ENCODE results near the gene IRF5. TPM values are rescaled to one million over a fixed set of nuclear protein-coding genes. Genes with fewer than 3 reads are reported as not detected.

IRF5 gene
- total RNA-seq, 1 experiment from 2014 or later = 0.66 TPM

- TF ChIP-seq ZNF121 (CRISPR knock-in tag; IDR thresholded peaks at IDR 0.05) (no peak), ZMAT4 (CRISPR knock-in tag; IDR thresholded peaks at IDR 0.05) (no peak)
- TF ChIP-seq, protein P1, sequence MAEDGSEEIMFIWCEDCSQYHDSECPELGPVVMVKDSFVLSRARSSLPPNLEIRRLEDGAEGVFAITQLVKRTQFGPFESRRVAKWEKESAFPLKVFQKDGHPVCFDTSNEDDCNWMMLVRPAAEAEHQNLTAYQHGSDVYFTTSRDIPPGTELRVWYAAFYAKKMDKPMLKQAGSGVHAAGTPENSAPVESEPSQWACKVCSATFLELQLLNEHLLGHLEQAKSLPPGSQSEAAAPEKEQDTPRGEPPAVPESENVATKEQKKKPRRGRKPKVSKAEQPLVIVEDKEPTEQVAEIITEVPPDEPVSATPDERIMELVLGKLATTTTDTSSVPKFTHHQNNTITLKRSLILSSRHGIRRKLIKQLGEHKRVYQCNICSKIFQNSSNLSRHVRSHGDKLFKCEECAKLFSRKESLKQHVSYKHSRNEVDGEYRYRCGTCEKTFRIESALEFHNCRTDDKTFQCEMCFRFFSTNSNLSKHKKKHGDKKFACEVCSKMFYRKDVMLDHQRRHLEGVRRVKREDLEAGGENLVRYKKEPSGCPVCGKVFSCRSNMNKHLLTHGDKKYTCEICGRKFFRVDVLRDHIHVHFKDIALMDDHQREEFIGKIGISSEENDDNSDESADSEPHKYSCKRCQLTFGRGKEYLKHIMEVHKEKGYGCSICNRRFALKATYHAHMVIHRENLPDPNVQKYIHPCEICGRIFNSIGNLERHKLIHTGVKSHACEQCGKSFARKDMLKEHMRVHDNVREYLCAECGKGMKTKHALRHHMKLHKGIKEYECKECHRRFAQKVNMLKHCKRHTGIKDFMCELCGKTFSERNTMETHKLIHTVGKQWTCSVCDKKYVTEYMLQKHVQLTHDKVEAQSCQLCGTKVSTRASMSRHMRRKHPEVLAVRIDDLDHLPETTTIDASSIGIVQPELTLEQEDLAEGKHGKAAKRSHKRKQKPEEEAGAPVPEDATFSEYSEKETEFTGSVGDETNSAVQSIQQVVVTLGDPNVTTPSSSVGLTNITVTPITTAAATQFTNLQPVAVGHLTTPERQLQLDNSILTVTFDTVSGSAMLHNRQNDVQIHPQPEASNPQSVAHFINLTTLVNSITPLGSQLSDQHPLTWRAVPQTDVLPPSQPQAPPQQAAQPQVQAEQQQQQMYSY (CRISPR knock-in tag; IDR thresholded peaks at IDR 0.05) = peak; percentile 75
Measured at GRCh38 chr7:128904381-128905197, 33.1 kb upstream of the IRF5 start (continued).

DNA sequence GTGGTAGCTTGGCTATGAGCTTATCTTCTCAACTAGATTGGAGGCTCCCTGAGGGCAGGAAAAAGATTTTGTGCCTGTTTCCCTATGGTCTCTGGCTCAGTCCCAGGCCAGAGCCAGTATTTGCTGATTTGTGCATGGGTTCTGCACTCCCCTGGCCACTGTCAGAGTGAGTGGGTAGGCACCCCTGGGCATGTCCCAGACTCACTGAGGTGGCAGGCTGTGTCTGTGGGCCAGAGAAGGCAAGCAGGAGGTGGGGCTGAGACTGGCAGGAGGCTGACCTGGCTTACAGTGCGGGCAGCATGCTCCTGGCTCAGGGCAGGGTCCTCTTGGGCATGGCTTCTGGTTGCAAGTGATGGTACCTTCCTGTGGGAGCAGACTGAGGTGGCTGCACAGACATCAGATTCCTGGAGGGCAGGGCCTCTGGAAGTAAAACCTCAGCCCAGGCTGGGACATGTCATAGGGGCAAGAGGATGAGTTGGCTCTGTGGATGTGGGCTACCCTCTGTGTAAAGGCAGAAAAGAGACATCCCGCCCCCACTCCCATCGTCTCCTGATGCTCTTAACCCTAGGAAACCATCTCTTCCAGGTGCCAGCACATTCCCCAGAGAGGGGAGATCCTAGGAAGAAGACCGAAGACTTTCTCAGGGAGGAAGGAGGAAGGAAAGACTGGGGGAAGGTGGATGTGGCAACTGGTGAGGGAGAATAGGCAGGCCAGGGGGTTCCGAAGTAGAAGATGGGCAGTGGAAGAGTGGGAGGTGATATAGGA, 31.5 kb upstream of the IRF5 start:
- no peaks in the 10 kb centered on the region for H3K36me3 Mint-ChIP-seq
- peaks cover 17% of the 10 kb centered on the region for H3K4me1 Mint-ChIP-seq
- peaks cover 38% of the 10 kb centered on the region for H3K27me3 Mint-ChIP-seq (ENCODE audit: low read depth)
- no peak for TF ChIP-seq ZNF121 (CRISPR knock-in tag; IDR thresholded peaks at IDR 0.05)
- TF ChIP-seq OVOL2 (CRISPR knock-in tag; IDR thresholded peaks at IDR 0.05; ENCODE audit: borderline replicate concordance) = no peak
- TF ChIP-seq ATF1 (CRISPR knock-in tag; IDR thresholded peaks at IDR 0.05) = no peak
- no peak for TF ChIP-seq MYBL2 (CRISPR knock-in tag; IDR thresholded peaks at IDR 0.05)
- no peak for TF ChIP-seq ZNF396 (CRISPR knock-in tag; IDR thresholded peaks at IDR 0.05; ENCODE audit: borderline replicate concordance)
- no peak for TF ChIP-seq MXD4 (CRISPR knock-in tag; IDR thresholded peaks at IDR 0.05; ENCODE audit: borderline replicate concordance)
- TF ChIP-seq SMAD4 (CRISPR knock-in tag; IDR thresholded peaks at IDR 0.05) = no peak
- TF ChIP-seq NR3C1 (CRISPR knock-in tag; conservative IDR thresholded peaks at IDR 0.05; ENCODE audit: low read depth) = no peak
- no peak for TF ChIP-seq ATF6 (CRISPR knock-in tag; IDR thresholded peaks at IDR 0.05)
- TF ChIP-seq TEAD4 (CRISPR knock-in tag; IDR thresholded peaks at IDR 0.05) = no peak
- TF ChIP-seq, protein P2, sequence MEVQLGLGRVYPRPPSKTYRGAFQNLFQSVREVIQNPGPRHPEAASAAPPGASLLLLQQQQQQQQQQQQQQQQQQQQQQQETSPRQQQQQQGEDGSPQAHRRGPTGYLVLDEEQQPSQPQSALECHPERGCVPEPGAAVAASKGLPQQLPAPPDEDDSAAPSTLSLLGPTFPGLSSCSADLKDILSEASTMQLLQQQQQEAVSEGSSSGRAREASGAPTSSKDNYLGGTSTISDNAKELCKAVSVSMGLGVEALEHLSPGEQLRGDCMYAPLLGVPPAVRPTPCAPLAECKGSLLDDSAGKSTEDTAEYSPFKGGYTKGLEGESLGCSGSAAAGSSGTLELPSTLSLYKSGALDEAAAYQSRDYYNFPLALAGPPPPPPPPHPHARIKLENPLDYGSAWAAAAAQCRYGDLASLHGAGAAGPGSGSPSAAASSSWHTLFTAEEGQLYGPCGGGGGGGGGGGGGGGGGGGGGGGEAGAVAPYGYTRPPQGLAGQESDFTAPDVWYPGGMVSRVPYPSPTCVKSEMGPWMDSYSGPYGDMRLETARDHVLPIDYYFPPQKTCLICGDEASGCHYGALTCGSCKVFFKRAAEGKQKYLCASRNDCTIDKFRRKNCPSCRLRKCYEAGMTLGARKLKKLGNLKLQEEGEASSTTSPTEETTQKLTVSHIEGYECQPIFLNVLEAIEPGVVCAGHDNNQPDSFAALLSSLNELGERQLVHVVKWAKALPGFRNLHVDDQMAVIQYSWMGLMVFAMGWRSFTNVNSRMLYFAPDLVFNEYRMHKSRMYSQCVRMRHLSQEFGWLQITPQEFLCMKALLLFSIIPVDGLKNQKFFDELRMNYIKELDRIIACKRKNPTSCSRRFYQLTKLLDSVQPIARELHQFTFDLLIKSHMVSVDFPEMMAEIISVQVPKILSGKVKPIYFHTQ (CRISPR knock-in tag; IDR thresholded peaks at IDR 0.05) = no peak
- ChIA-PET POLR2A (no interaction called here), CTCF (interaction anchor here (1.2 kb wide), 2 partner anchors 41 to 185 kb away, joined by 5 to 9 read pairs; no protein-coding TSS in a partner anchor)
- H3K27ac Mint-ChIP-seq = no peak overlapping the region
- H3K9me3 Mint-ChIP-seq = no peaks in the 10 kb centered on the region
- DNase-seq (ENCODE audit: low spot score) (no peak), ATAC-seq (no peak)
- no peak overlapping the region for H3K4me3 Mint-ChIP-seq
